ENCODE results near the gene TRAF1. TPM values are rescaled to one million over a fixed set of nuclear protein-coding genes. Genes with fewer than 3 reads are reported as not detected.
A peak's percentile ranks its signal among the peaks of the same experiment; 100 is the strongest.

TRAF1 gene
- total RNA-seq, 4 donors from 2014 or later, result 3.3 to 14.0 (median 8.8) TPM

DNA sequence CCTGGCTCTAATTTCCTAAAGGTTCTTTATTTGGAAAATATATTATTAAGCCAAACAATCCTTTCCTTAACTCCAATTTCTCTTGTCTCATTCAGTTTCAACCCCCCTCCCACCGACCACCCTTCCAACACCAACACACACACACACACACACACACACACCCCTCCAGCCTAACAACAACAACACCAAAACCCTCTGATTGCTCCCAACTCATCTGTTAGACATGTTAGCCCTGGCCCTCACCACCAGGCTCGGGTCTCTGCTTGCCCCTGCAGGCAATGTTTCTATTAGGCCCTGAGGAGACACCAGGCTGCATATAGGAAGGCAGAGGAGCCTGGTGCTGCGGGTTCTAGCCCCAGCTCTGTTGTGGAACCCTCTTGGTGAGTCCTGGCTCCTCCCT is 18.4 kb upstream of the TRAF1 start:
- Histone ChIP-seq H3K27me3 (no peaks in the 10 kb centered on the region), H3K36me3 (no peaks in the 10 kb centered on the region), H3K27ac (no peak overlapping the region), H3K4me1 (peaks cover 0 to 6% (median 0%) of the 10 kb centered on the region in 4 donors), H3K9me3 (no peaks in the 10 kb centered on the region), H3K4me3 (no peak overlapping the region)
- no peak for DNase-seq
- no peak for TF ChIP-seq POLR2A (IDR thresholded peaks at IDR 0.05)
- TF ChIP-seq, protein P1, sequence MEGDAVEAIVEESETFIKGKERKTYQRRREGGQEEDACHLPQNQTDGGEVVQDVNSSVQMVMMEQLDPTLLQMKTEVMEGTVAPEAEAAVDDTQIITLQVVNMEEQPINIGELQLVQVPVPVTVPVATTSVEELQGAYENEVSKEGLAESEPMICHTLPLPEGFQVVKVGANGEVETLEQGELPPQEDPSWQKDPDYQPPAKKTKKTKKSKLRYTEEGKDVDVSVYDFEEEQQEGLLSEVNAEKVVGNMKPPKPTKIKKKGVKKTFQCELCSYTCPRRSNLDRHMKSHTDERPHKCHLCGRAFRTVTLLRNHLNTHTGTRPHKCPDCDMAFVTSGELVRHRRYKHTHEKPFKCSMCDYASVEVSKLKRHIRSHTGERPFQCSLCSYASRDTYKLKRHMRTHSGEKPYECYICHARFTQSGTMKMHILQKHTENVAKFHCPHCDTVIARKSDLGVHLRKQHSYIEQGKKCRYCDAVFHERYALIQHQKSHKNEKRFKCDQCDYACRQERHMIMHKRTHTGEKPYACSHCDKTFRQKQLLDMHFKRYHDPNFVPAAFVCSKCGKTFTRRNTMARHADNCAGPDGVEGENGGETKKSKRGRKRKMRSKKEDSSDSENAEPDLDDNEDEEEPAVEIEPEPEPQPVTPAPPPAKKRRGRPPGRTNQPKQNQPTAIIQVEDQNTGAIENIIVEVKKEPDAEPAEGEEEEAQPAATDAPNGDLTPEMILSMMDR (IDR thresholded peaks at IDR 0.05), result no peak

DNA sequence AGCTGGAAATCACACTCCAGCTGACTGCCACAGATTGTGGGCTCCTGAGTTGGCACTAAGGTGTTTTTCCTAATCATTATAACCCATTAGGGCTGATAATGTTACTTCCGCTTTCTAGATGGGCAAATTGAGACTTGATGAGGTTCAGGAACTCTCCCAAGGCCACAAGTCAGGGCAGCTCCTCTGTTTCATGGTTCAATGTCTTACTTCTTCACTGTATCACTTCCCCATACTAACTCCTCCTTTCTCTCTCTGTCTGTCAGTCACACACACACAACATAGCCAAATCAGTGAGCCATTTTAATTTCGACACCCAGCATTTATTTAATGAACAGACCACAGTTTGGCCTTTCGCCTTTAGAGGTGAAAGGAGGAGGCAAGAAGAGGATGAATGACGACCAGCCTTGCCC is 17.8 kb upstream of the TRAF1 start:
- H3K27me3 ChIP-seq, result no peaks in the 10 kb centered on the region
- no peaks in the 10 kb centered on the region for H3K36me3 ChIP-seq
- no peak for DNase-seq
- TF ChIP-seq, protein P1 (IDR thresholded peaks at IDR 0.05), result no peak
- TF ChIP-seq POLR2A (IDR thresholded peaks at IDR 0.05), result no peak
- H3K4me1 ChIP-seq, result peaks cover 0 to 6% (median 0%) of the 10 kb centered on the region in 4 donors
- H3K9me3 ChIP-seq, result no peaks in the 10 kb centered on the region
- H3K27ac ChIP-seq, result no peak overlapping the region
- no peak overlapping the region for H3K4me3 ChIP-seq

DNA sequence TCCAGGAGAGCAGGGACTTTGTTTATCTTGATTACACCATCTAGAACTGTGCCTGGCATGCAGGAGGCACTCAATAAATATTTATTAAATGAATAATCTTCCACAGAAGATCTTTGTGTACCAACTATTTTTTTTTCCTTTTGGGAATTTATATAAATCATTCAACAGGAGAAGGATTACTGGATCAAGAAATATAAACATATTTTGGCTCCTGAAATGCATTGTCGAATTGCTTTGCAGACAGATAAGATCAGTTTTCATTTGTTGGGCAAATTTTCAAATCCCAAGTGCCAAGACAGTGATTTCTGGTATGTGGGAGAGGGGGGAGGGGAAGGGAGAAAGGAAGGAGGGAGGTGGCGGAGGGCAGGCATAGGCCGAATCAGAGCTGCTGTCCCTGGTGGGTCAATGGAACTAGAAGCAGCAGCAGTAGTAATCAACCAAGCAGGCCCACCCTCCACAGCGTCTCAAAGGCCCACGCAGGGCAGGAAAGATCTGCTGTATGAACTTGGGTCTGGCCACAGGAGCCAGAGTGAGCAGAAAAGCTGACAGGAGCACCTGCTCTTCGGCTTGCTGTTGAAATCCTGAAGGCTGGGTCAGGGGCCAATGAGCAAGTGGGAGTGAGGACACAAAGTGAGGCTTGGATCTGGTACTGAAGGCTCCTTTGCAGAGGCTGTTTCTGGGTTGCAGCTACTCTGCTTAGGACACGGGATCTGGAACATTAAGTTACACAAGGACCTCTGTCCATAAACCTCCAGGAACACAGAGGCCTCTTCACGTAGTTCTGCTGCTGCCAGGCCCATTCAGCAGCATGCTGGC is 15.8 kb upstream of the TRAF1 start:
- Histone ChIP-seq H3K9me3 (no peaks in the 10 kb centered on the region), H3K27me3 (no peaks in the 10 kb centered on the region), H3K27ac (peak overlapping the region in 3 of 4 donors; percentile 6 to 42 (median 35)), H3K4me1 (peaks cover 0 to 6% (median under 1%) of the 10 kb centered on the region in 4 donors), H3K36me3 (no peaks in the 10 kb centered on the region), H3K4me3 (no peak overlapping the region)
- TF ChIP-seq POLR2A (IDR thresholded peaks at IDR 0.05), result no peak
- TF ChIP-seq, protein P1 (IDR thresholded peaks at IDR 0.05), result no peak
- no peak for DNase-seq

DNA sequence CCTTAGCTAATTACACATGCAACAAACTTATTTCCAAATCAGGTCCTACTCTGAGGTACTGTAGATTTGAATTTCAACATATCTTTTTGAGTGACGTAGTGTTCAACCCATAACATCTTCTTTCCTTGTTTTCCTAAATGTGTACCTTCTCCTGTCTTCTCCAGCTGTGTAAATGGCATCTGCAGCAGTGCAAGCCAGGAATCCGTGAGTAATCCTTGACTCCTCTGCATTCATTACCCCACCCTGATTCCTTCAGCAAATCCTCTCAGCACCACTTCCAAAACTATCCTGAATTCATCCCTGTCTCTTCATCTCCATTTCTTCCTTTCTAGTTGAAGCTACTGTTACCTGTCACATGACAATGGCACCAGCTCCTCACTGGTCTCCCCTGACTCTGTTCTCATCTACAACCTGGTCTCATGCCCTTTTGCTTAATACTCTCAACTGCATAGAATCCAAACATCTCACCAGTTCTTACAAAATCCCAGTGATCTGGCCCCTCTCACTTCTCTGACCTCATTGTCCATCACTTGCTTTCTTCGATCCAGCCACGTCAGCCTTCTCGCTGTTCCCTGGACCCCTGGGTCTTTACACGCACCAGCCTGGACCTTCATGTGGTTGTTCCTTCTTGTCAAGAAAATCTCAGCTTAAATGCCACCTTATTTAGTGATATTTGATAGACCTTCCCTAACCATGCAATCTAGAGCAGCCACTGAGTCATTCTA is 14.6 kb upstream of the TRAF1 start:
- Histone ChIP-seq H3K36me3 (no peaks in the 10 kb centered on the region), H3K27me3 (no peaks in the 10 kb centered on the region), H3K4me3 (no peak overlapping the region), H3K4me1 (peaks cover 0 to 13% (median 6%) of the 10 kb centered on the region in 4 donors), H3K9me3 (no peaks in the 10 kb centered on the region), H3K27ac (no peak overlapping the region)
- no peak for DNase-seq
- TF ChIP-seq POLR2A (IDR thresholded peaks at IDR 0.05), result no peak
- TF ChIP-seq, protein P1 (IDR thresholded peaks at IDR 0.05), result no peak

DNA sequence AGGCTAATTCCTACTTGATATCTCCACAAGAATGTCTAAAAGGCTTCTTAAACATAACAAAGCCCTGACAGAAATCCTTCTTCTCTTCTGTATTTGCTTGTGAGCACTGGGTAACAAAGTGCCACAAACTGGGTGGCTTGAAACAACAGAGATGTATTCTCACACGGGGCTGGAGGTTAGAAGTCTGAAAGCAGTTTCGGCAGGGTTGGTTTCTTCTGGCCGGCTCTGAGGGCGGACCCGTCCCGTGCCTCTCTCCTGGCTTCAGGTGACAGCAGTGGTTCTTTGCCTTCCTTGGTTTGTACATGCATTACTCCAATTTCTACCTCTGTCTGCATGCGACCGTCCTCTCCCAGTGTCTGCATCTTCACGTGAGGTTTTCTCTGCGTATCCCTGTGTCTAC is 14.0 kb upstream of the TRAF1 start:
- TF ChIP-seq, protein P1 (IDR thresholded peaks at IDR 0.05), result no peak
- TF ChIP-seq POLR2A (IDR thresholded peaks at IDR 0.05), result no peak
- Histone ChIP-seq H3K4me1 (peaks cover 1 to 19% (median 10%) of the 10 kb centered on the region in 4 donors), H3K27me3 (no peaks in the 10 kb centered on the region), H3K27ac (no peak overlapping the region), H3K9me3 (no peaks in the 10 kb centered on the region), H3K4me3 (no peak overlapping the region), H3K36me3 (no peaks in the 10 kb centered on the region)
- no peak for DNase-seq

Measured in Peyer's patch (tissue), 4 donors.